Stimulated activated memory B cell treated with anti-CD40 and anti-IgM and Interleukin-4, amounts not matched to agents 10 μg/mL and 1 μg/mL and 100 μg/mL, for 72 hours (primary cell): Measurements from ENCODE around the gene AGPAT2.
A peak's percentile ranks its signal among the peaks of the same experiment; 100 is the strongest.

Experiments
- ATAC-seq: fragments of 150-1000 bp; cut with Tn5 transposase; 2 replicates; pipeline ENCODE4 v1.10.0; 2021
- H3K27ac Mint-ChIP-seq: one replicate; pipeline ENCODE4 v1.8.0; 2022; ENCODE audit warnings: mild to moderate bottlenecking, mixed read lengths
- H3K27me3 Mint-ChIP-seq: one replicate; pipeline ENCODE4 v1.8.0; 2022; ENCODE audit warnings: mixed read lengths
- H3K36me3 Mint-ChIP-seq: one replicate; pipeline ENCODE4 v1.8.0; 2022; ENCODE audit warnings: mixed read lengths
- H3K4me1 Mint-ChIP-seq: one replicate; pipeline ENCODE4 v1.8.0; 2022; ENCODE audit warnings: mixed read lengths
- H3K4me3 Mint-ChIP-seq: one replicate; pipeline ENCODE4 v1.8.0; 2022; ENCODE audit warnings: mild to moderate bottlenecking, moderate library complexity, mixed read lengths
- H3K9me3 Mint-ChIP-seq: one replicate; pipeline ENCODE4 v1.8.0; 2022; ENCODE audit warnings: mixed read lengths

AGPAT2 gene

GRCh38 chr9:136686794-136687711, at the start of gene AGPAT2:
Gene AGPAT2, minus strand, starts transcription at chr9:136687457. Its CDS starts 100 bp downstream, at chr9:136687357.
- Mint-ChIP-seq H3K4me1 (peaks cover 15% of the 10 kb centered on the region), H3K4me3 (peak within 1 kb of the TSS; percentile 78), H3K27me3 (peaks cover 21% of the 10 kb centered on the region), H3K36me3 (no peaks in the 10 kb centered on the region), H3K9me3 (no peaks in the 10 kb centered on the region), H3K27ac (peak within 1 kb of the TSS; percentile 53)
- ATAC-seq: peak; percentile 91

GRCh38 chr9:136735812-136736480, 48.7 kb upstream of the AGPAT2 start:
- Mint-ChIP-seq H3K4me3 (no peak overlapping the region), H3K9me3 (no peaks in the 10 kb centered on the region), H3K27ac (peak overlapping the region; percentile 20), H3K36me3 (peaks cover 18% of the 10 kb centered on the region), H3K4me1 (peaks cover 19% of the 10 kb centered on the region), H3K27me3 (no peaks in the 10 kb centered on the region)
- peak; percentile 18 for ATAC-seq

DNA sequence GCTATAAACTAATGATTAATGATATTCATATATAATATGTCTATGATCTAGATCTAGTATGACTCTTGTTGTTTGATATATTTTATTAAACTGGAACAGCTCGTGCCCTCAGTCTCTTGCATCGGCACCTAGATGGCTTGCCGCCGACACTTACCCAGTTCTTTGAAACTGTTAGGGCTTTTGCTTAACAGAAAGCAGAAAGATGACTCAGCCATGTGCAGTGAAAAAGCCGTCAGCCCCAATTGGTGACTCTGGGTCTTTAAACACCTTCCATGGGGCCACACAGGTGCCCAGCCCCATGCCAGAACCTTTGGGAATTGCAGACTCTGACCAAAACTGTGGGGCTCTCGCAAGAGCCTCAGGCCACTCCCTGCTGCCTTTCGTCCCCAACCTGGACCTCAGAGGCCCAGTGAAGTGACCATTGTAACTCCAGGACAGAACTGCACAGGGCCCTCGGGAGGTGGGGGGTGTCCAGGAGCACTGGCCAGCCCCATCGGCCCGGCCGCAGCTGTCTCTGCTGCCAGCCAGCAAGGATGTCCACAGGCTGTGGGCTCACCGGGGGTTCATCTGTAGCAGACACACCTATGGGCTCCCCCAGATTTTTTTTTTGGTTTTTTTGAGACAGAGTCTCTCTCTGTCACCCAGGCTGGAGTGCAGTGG, 47.7 kb upstream of the AGPAT2 start:
- no peak overlapping the region for H3K27ac Mint-ChIP-seq
- no peaks in the 10 kb centered on the region for H3K27me3 Mint-ChIP-seq
- H3K36me3 Mint-ChIP-seq: peaks cover 18% of the 10 kb centered on the region
- H3K9me3 Mint-ChIP-seq: no peaks in the 10 kb centered on the region
- no peak for ATAC-seq
- H3K4me3 Mint-ChIP-seq: no peak overlapping the region
- peaks cover 19% of the 10 kb centered on the region for H3K4me1 Mint-ChIP-seq

DNA sequence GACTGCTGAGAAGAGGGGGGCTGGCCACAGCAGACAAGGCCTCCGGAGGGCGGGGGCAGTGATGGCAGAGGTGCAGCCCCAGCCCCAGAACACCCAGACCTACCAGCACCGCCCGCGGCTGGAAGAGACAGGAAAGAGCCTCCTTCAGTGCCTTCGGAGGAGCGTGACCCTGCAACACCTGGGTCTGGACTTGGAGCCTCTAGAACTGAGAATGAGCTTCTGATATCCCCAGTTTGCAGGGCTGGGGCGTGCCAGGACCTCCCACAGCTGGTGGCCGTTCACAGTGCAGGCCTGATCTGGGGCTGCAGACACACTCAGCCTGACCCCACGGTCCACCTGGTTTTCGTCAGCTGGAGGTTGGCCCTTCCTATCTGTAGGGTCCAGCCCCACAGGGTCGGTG, 46.4 kb upstream of the AGPAT2 start:
- Mint-ChIP-seq H3K27me3 (no peaks in the 10 kb centered on the region), H3K27ac (no peak overlapping the region), H3K9me3 (no peaks in the 10 kb centered on the region), H3K4me3 (no peak overlapping the region), H3K4me1 (peaks cover 27% of the 10 kb centered on the region), H3K36me3 (peaks cover 8% of the 10 kb centered on the region)
- no peak for ATAC-seq

DNA sequence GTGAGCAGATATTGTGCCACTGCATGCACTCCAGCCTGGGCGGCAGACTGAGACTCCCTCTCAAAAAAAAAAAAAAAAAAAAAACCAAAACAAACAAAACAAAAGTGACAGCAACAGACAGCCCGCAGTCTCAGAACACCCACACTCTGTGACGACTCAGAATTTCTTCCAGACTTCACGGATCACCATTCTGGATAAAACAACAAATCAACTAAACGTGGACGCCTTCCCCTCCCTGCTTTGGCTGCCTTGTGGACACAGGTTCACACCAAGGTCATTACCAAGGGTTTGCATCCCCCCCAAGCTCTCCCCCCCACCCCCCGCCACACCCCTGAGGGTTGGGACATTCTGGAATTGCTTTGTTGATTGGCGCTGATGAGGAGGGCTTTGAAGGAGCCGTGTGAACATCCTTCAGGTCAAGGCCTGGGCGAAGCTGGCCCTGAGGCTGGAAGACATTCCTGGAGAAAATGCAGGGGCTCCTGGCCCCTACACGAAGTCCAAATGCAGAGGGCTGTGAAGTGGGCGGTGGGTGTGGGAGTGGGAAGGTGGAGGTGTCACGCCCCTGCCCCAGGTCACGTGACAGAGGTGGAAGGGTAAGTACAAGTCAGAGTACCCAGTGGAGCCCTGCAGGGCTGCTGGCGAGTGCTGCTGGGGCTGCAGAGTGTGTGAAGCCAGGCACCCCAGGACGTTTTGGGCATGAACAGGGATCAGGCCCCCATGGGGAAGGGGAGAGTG, 45.4 kb upstream of the AGPAT2 start:
- Mint-ChIP-seq H3K36me3 (no peaks in the 10 kb centered on the region), H3K4me1 (peaks cover 27% of the 10 kb centered on the region), H3K27me3 (no peaks in the 10 kb centered on the region), H3K27ac (no peak overlapping the region), H3K9me3 (no peaks in the 10 kb centered on the region), H3K4me3 (no peak overlapping the region)
- ATAC-seq: no peak

DNA sequence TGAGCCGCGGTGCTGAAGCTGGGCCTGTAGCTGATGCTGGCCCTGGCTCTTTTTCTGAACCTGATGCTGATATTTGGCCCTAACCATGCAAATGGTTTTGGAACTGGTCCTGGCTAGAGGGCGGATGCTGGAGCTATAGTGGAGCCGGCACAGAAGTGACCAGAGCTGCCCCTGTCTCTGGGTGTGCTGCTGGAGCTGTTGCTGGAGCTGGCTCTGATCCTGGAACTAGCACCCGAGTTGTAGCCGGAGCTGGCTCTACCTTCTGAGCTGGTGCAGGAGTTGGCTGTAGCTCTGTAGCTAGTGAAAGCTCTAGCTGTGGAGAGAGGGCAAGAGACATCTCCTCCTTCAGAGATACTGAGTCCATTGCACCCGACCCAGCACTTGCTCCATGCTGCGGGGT, 42.7 kb upstream of the AGPAT2 start:
- Mint-ChIP-seq H3K4me1 (peaks cover 49% of the 10 kb centered on the region), H3K36me3 (peaks cover 18% of the 10 kb centered on the region), H3K9me3 (no peaks in the 10 kb centered on the region), H3K27ac (peak overlapping the region; percentile 46), H3K4me3 (peak overlapping the region; percentile 86), H3K27me3 (no peaks in the 10 kb centered on the region)
- no peak for ATAC-seq

DNA sequence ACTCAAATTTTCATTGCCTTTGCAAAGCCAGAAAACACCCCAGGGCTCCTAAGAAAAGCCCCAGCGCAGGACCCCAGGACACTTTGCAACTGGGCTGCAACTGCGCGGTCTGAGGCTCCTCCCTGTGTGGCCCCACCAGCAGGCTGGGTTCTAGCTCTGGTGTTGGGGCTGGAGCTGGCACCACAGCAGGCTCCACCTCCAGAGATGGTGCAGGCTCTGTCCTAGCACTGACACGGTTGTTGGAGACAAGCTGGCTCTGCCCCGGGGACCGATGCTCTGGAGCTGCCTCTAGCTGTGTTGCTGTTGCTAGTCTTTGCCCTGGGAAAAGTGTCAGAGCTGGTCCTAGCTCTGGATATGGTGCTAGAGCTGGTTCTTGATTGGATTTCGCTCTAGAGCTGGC, 41.9 kb upstream of the AGPAT2 start:
- Mint-ChIP-seq H3K27ac (peak overlapping the region; percentile 46), H3K4me1 (peaks cover 56% of the 10 kb centered on the region), H3K4me3 (peak overlapping the region; percentile 86), H3K9me3 (no peaks in the 10 kb centered on the region), H3K36me3 (peaks cover 25% of the 10 kb centered on the region), H3K27me3 (no peaks in the 10 kb centered on the region)
- peak; percentile 11 for ATAC-seq

- no peaks in the 10 kb centered on the region for H3K27me3 Mint-ChIP-seq
- peak; percentile 46 for ATAC-seq
- peaks cover 61% of the 10 kb centered on the region for H3K4me1 Mint-ChIP-seq
These were observed 41.4 kb upstream of the AGPAT2 start for GRCh38 chr9:136728548-136729123.

DNA sequence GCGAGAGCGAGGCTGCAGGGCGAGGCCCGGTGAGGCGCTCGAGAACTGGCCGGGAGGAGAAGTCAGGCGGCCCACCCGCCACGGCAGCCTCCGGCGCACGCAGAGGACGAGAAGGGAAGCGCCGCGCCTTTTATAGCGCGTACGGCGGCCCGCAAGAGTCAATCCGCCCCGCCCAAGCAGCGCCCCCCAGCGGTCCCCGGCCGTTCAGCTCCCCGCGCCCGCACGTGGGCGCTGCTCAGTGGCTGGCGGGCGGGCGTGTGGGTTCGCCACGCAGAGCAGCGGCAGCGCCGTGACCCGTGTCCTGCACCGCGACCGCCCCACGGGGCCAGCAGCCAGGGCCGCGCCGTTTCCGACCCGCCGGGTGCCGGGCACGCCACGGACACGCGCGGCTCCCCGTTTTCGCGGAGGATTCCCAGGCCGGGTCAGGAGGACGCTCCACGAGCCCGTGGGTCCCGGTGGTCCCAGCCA, 40.9 kb upstream of the AGPAT2 start:
- Mint-ChIP-seq H3K27ac (peak overlapping the region; percentile 83), H3K4me1 (peaks cover 67% of the 10 kb centered on the region), H3K9me3 (no peaks in the 10 kb centered on the region), H3K27me3 (no peaks in the 10 kb centered on the region), H3K36me3 (peaks cover 36% of the 10 kb centered on the region), H3K4me3 (peak overlapping the region; percentile 86)
- peak; percentile 84 for ATAC-seq

More at GRCh38 chr9:136728548-136729123, 41.4 kb upstream of the AGPAT2 start:
- no peaks in the 10 kb centered on the region for H3K9me3 Mint-ChIP-seq
- H3K36me3 Mint-ChIP-seq: peaks cover 31% of the 10 kb centered on the region
- peak overlapping the region; percentile 86 for H3K4me3 Mint-ChIP-seq
- H3K27ac Mint-ChIP-seq: peak overlapping the region; percentile 83

GRCh38 chr9:136726631-136727191, 39.5 kb upstream of the AGPAT2 start:
- Mint-ChIP-seq H3K4me3 (peak overlapping the region; percentile 86), H3K36me3 (peaks cover 38% of the 10 kb centered on the region), H3K9me3 (no peaks in the 10 kb centered on the region), H3K4me1 (peaks cover 61% of the 10 kb centered on the region), H3K27ac (peak overlapping the region; percentile 83), H3K27me3 (no peaks in the 10 kb centered on the region)
- peak; percentile 40 for ATAC-seq

DNA sequence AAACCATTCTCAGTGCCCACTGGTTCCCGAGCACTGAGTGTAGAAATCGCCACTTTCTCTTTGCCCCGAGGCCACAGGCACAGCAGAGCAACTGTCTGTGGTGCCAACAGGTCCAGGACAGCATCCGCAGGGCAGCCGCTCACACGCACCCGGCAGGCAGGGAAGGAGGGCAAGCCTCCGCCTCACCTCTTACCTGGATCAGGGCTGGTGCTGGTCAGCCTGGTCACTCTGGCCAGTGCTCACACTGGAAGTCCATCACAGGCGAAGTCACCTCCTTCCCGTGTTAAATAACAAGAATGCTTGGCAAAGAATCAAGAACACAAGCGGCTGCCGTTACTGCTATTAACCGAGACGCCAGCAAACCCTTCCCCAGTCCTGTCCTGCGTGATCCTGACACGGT, 38.9 kb upstream of the AGPAT2 start:
- ATAC-seq: no peak
- Mint-ChIP-seq H3K4me1 (peaks cover 65% of the 10 kb centered on the region), H3K27ac (peak overlapping the region; percentile 83)

GRCh38 chr9:136725612-136726011, 38.4 kb upstream of the AGPAT2 start:
- H3K36me3 Mint-ChIP-seq: peaks cover 44% of the 10 kb centered on the region
- no peak overlapping the region for H3K4me3 Mint-ChIP-seq
- H3K9me3 Mint-ChIP-seq: no peaks in the 10 kb centered on the region
- H3K27me3 Mint-ChIP-seq: no peaks in the 10 kb centered on the region
- H3K4me1 Mint-ChIP-seq: peaks cover 65% of the 10 kb centered on the region
- H3K27ac Mint-ChIP-seq: no peak overlapping the region
- no peak for ATAC-seq

More for the DNA sequence above, 38.9 kb upstream of the AGPAT2 start:
- Mint-ChIP-seq H3K9me3 (no peaks in the 10 kb centered on the region), H3K36me3 (peaks cover 41% of the 10 kb centered on the region), H3K4me3 (peak overlapping the region; percentile 86), H3K27me3 (no peaks in the 10 kb centered on the region)

DNA sequence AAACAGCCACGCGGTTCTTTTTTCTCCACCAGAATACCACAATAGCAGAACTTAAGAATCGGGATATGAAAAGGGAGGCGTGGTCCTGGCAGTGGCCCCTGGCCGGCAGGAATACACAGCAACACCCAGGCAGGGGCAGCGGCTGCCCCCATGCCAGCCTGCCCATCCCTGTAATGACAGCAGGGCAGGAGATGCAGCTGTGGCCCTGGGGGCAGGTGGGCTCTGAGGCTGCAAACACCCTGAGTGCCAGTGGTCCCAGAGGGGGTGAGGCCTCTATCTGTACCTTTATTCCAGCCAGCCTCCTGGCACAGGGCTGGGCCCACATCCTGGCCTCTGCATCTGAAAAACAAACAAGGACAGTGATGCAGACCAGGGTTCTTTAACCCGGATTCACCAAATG, 37.5 kb upstream of the AGPAT2 start:
- no peaks in the 10 kb centered on the region for H3K27me3 Mint-ChIP-seq
- peaks cover 69% of the 10 kb centered on the region for H3K4me1 Mint-ChIP-seq
- H3K36me3 Mint-ChIP-seq: peaks cover 44% of the 10 kb centered on the region
- H3K9me3 Mint-ChIP-seq: no peaks in the 10 kb centered on the region
- no peak overlapping the region for H3K27ac Mint-ChIP-seq
- H3K4me3 Mint-ChIP-seq: no peak overlapping the region
- no peak for ATAC-seq

- Mint-ChIP-seq H3K4me3 (no peak overlapping the region), H3K4me1 (peaks cover 69% of the 10 kb centered on the region), H3K27me3 (no peaks in the 10 kb centered on the region), H3K36me3 (peaks cover 44% of the 10 kb centered on the region), H3K9me3 (no peaks in the 10 kb centered on the region), H3K27ac (no peak overlapping the region)
- no peak for ATAC-seq
These were observed 36.7 kb upstream of the AGPAT2 start for GRCh38 chr9:136723989-136724388.
